ENCODE data around the gene NAT10.
A peak's percentile ranks its signal among the peaks of the same experiment; 100 is the strongest.

The NAT10 gene

DNA sequence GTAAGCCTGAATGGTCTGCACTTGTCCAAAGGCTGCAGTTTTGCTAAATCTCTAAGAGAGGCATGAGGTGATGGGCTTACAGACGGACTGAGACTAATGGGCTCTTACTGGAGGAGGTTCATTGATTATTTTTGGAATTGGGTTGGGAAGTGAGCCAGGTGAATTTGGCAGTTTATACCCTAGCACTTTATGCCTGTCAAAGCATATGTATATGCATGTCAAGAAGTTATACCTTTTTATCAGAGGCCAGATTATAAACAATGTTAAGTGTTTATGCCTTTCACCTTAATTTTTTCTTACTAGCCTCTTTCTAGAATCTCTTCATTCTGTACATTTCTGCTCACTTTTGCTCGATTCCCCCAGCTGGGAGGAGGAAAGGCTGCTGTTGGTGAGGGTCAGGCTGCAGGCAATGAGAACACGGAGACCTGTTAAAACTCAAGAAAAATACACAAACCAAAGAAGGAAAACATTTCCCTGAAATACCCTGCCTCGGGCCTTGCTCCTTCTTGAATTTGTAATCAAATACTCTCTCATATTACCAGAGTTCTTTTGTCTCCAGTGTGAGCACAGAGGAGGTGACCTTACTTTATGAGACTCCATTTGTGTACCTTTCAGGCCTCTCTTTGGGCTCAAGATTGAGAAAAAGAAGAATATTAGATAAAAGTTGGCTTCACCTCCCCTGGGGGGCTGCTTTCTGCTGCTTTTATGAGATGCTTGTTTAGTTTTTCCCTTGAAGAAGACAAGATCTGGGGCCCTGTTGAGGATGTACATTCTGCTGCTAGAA is 19.6 kb downstream of the NAT10 start:
- no peaks in the 10 kb centered on the region for H3K27me3 Mint-ChIP-seq

DNA sequence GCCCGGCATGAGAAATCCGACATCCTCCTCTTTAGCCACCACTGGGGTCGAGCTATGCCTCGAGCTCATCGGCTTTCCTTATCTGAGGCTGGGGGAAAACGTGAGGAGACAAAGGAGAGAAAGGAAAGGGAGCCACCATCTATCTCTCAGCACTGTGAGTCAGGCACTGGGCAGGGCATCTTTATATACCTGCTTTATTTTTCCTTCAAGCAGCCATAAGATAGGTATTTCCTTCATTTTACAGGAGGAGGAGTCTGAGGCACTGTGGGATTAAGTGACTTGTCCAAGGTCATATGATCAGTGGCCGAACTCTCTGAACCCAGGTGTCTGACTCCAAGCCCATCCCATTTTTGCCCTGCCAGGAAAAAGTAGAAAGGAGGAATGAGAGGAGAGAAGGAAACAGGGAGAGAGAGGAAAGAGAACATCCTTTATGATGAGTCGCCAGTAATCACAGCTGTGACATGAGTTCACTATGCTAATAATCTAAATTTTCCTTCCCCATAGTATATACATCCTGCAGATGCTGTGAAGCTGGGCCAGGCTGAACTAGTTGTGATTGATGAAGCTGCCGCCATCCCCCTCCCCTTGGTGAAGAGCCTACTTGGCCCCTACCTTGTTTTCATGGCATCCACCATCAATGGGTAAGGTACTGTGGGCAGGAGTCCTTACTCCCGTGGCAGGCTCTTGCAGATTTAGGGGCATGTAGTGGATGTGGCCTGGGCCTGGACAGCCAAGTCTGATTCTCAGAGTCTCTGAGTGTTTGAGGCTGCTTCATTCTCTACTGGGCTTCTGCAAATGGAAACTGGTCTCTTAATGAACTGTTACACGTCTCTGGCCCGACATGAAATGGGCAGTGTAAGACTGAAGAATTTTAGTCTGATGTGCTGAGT is 21.8 kb downstream of the NAT10 start:
- Mint-ChIP-seq H3K9me3 (no peaks in the 10 kb centered on the region), H3K27ac (no peak overlapping the region), H3K4me1 (ENCODE audit: low read depth in 2 of 2) (no peaks in the 10 kb centered on the region), H3K36me3 (ENCODE audit: insufficient read depth) (peaks cover 94% of the 10 kb centered on the region), H3K4me3 (no peak overlapping the region), H3K27me3 (no peaks in the 10 kb centered on the region)
- ATAC-seq (replicated peaks) (no peak), DNase-seq (no peak)

More for the DNA sequence above, 19.6 kb downstream of the NAT10 start:
- Mint-ChIP-seq H3K4me1 (ENCODE audit: low read depth in 2 of 2) (peaks cover 4 to 8% of the 10 kb centered on the region in 2 donors), H3K9me3 (no peaks in the 10 kb centered on the region), H3K4me3 (no peak overlapping the region), H3K36me3 (ENCODE audit: insufficient read depth) (peaks cover 93% of the 10 kb centered on the region), H3K27ac (peak overlapping the region in 1 of 2 donors; percentile 32)
- ATAC-seq (replicated peaks) (no peak), DNase-seq (no peak)

DNA sequence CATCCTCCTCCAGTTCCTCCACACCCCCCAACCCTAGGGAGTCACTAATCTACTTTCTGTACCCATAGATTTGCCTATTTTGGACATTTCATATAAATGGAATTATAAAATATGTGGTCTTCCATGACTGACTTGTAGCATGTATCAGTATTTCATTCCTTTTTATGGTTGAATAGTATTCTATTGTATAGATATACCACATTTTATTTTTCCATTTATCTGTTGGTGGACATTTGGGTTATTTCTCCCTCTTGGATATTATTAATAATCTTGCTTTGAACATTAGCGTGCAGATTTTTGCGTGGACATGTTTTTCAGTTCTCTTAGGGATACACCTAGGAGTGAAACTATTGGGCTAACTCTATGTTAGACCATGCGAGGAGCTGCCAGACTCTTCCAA is 23.4 kb downstream of the NAT10 start:
- Mint-ChIP-seq H3K27ac (no peak overlapping the region), H3K36me3 (ENCODE audit: insufficient read depth) (peaks cover 88% of the 10 kb centered on the region)
- no peak for ATAC-seq (replicated peaks)

DNA sequence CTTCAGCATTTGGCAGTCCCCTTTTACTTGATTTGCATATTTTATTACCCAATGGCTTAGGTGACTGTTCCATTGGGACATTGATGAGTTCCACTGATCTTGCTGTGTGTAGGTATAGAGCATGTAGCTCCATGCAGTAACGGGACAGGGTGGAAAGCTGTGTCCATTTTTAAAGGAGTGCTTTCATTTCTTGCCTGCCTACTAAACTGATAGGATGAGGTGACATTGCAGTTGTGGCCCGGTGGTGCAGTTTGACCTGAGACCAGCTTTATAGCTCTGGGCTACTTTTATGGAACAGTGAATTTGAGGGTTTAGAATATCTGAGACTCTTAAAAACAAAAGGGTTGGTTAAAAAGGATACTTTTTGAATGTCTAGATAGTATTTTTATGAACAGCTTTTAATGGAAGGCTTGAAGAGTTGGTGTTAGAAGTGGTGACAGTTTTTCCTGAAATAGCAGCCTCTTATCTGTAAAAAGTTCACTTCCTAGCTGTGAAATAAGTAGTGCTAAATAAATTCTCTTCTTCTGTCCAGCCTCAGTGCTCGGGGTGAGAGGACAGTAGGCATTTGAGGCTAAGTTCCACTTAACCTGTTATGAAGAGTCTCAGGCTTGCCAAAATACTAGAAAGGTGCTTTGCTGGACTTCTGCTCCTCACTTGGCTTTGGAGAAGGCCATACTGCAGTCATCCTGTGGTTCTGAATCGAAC is 27.0 kb downstream of the NAT10 start:
- Mint-ChIP-seq H3K27ac (peak overlapping the region in 1 of 2 donors; percentile 64), H3K4me3 (no peak overlapping the region), H3K36me3 (ENCODE audit: insufficient read depth) (peaks cover 73% of the 10 kb centered on the region), H3K9me3 (no peaks in the 10 kb centered on the region), H3K4me1 (ENCODE audit: low read depth in 2 of 2) (peaks cover 0 to 5% of the 10 kb centered on the region in 2 donors), H3K27me3 (no peaks in the 10 kb centered on the region)
- no peak for DNase-seq
- no peak for ATAC-seq (replicated peaks)

More for the DNA sequence above, 23.4 kb downstream of the NAT10 start:
- Mint-ChIP-seq H3K9me3 (no peaks in the 10 kb centered on the region), H3K4me1 (ENCODE audit: low read depth in 2 of 2) (no peaks in the 10 kb centered on the region), H3K4me3 (no peak overlapping the region), H3K27me3 (no peaks in the 10 kb centered on the region)
- DNase-seq: no peak

DNA sequence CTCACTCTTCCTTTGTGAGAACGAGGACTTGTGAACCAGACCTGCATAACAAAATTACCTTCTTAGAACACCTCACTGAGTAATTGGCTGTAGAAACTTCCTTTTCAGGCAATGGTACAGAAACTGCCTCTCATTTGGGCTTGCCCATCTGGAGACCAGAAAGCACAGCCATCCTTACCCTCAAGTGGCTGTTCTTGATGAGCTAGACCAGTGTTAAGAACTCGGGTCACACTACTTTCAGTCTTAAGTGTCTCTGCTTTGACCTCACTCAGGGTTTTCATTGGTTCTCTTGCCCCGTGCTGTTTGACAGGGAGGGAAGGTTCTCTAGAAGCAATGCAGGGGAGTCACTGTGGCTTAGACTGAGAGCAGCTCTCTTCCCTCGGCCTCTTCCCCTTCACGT is 29.3 kb downstream of the NAT10 start:
- H3K27me3 Mint-ChIP-seq: no peaks in the 10 kb centered on the region
- ATAC-seq (replicated peaks) (no peak), DNase-seq (no peak)
- no peaks in the 10 kb centered on the region for H3K9me3 Mint-ChIP-seq
- H3K4me1 Mint-ChIP-seq (ENCODE audit: low read depth in 2 of 2): peaks cover 0 to 14% of the 10 kb centered on the region in 2 donors
- H3K36me3 Mint-ChIP-seq (ENCODE audit: insufficient read depth): peaks cover 55% of the 10 kb centered on the region
- no peak overlapping the region for H3K27ac Mint-ChIP-seq
- no peak overlapping the region for H3K4me3 Mint-ChIP-seq

DNA sequence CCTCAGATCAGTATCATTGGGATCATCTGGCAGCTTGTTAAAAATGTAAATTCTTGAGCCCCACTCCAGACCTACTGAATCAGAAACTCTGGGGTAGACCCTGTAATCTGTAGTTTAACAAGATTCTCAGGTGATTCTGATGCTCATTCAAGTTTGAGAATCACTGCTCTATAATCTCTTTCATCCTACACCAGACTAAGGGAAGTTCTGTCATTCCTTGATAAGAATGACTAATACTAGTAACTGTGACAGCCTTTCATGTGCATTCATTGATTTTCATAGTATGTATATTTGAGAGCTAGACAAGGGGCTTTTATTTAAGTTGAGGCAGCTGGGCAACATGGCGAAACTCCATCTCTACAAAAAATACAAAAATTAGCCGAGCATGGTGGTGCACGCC is 30.0 kb downstream of the NAT10 start:
- Mint-ChIP-seq H3K27me3 (no peaks in the 10 kb centered on the region), H3K9me3 (no peaks in the 10 kb centered on the region), H3K4me1 (ENCODE audit: low read depth in 2 of 2) (peaks cover 0 to 14% of the 10 kb centered on the region in 2 donors), H3K27ac (no peak overlapping the region), H3K4me3 (no peak overlapping the region), H3K36me3 (ENCODE audit: insufficient read depth) (peaks cover 56% of the 10 kb centered on the region)
- no peak for DNase-seq
- ATAC-seq (replicated peaks): no peak

DNA sequence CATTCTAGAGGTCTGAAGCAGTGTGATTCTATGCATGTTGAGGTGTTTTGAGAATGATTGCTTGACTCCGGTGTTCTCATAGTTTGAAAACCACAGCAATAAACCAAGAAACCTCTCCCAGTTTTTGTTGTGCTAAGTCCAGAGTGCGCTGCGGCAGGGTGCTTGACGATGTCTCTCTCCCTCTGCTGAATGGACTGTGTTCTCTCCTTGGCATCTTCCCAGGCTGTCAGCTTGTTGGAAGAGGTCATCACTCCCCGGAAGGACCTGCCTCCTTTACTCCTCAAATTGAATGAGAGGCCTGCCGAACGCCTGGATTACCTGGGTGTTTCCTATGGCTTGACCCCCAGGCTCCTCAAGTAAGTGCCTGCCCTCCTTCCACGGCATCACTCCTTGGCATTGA is 31.0 kb downstream of the NAT10 start:
- DNase-seq (no peak), ATAC-seq (replicated peaks) (no peak)
- H3K36me3 Mint-ChIP-seq (ENCODE audit: insufficient read depth): peaks cover 46% of the 10 kb centered on the region
- peaks cover 0 to 14% of the 10 kb centered on the region in 2 donors for H3K4me1 Mint-ChIP-seq (ENCODE audit: low read depth in 2 of 2)
- H3K27ac Mint-ChIP-seq: peak overlapping the region in 1 of 2 donors; percentile 7
- no peaks in the 10 kb centered on the region for H3K9me3 Mint-ChIP-seq
- H3K27me3 Mint-ChIP-seq: no peaks in the 10 kb centered on the region
- no peak overlapping the region for H3K4me3 Mint-ChIP-seq

DNA sequence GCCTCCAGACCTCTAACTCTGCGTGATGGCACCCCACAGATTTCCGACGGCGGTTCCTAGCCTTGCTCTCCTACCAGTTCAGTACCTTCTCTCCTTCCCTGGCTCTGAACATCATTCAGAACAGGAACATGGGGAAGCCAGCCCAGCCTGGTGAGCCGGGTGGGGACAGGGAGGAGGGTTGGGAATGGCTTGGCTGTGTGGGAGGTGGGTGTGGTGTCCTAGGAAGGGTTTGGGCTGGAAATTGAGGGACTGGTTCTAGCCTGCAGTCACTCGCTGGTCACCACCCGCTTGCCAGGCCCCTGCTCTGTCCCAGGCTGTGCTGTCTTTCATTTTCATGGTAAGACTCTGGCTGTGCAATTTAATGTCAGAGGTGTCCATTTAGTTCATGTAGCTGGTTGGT is 33.9 kb downstream of the NAT10 start:
- peak overlapping the region in 1 of 2 donors; percentile 50 for H3K27ac Mint-ChIP-seq
- peaks cover 55% of the 10 kb centered on the region for H3K36me3 Mint-ChIP-seq (ENCODE audit: insufficient read depth)
- H3K4me3 Mint-ChIP-seq: no peak overlapping the region
- no peak for ATAC-seq (replicated peaks)
- peaks cover 0 to 14% of the 10 kb centered on the region in 2 donors for H3K4me1 Mint-ChIP-seq (ENCODE audit: low read depth in 2 of 2)
- H3K27me3 Mint-ChIP-seq: no peaks in the 10 kb centered on the region
- no peak for DNase-seq
- no peaks in the 10 kb centered on the region for H3K9me3 Mint-ChIP-seq

DNA sequence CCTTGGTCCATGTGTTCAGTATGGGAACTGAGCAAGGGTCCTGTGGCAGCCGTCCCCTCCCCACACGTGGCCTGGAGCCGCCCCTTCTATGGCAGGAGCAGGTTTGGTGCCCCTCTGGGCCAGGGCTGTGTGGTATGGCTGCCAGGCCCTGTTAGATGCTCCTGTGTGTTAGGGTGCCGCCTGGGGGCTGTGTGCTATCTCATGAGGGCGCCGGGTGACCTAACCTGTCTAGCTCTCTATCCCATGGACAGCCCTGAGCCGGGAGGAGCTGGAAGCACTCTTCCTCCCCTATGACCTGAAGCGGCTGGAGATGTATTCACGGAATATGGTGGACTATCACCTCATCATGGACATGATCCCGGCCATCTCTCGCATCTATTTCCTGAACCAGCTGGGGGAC is 34.7 kb downstream of the NAT10 start:
- H3K27ac Mint-ChIP-seq: no peak overlapping the region
- no peaks in the 10 kb centered on the region for H3K27me3 Mint-ChIP-seq
- H3K36me3 Mint-ChIP-seq (ENCODE audit: insufficient read depth): peaks cover 57% of the 10 kb centered on the region
- peaks cover 0 to 14% of the 10 kb centered on the region in 2 donors for H3K4me1 Mint-ChIP-seq (ENCODE audit: low read depth in 2 of 2)
- DNase-seq (no peak), ATAC-seq (replicated peaks) (no peak)
- no peaks in the 10 kb centered on the region for H3K9me3 Mint-ChIP-seq
- H3K4me3 Mint-ChIP-seq: no peak overlapping the region

DNA sequence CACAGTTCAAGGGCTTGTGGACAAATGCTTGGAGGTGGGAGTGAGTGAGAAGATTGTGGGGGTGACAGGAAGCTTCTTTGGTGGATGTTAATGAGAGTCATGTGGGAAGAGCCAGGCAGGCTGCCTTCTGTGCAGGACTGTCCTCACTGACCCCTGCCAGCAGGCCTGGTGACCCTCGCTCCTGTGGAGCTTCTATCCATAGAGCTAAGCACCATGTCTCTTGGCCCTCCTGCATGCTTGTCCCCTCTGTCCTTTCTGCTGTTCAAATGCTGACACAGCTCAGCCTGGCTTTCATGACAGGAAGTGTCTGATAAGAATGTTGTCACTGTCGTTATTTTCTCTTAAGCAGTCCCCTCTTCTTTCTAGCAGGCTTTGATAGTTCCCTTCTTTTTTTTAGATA is 37.6 kb downstream of the NAT10 start:
- Mint-ChIP-seq H3K9me3 (no peaks in the 10 kb centered on the region), H3K27me3 (no peaks in the 10 kb centered on the region), H3K4me3 (no peak overlapping the region), H3K4me1 (ENCODE audit: low read depth in 2 of 2) (peaks cover 0 to 3% of the 10 kb centered on the region in 2 donors), H3K27ac (peak overlapping the region in 1 of 2 donors; percentile 26), H3K36me3 (ENCODE audit: insufficient read depth) (peaks cover 69% of the 10 kb centered on the region)
- ATAC-seq (replicated peaks): no peak
- no peak for DNase-seq

DNA sequence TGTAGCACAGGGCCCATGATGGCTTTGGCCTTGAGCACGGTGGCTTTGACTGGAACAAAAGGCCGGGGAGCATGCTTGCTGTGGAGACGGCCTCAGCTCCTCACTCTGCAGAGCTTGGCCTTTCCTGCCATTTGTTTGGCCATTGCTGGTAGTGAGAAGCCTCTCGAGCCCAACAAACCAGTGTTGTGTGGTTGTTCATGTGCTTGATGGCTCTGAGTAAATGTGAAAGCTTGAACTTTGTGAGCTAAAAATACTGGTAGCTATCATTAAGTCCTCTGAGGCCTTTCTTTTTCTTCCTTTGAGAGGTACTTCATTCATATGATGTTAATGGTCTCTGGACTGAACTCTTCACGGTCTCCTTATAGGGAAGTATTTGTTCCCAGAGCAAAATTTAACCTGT is 39.6 kb downstream of the NAT10 start:
- no peak for ATAC-seq (replicated peaks)
- H3K9me3 Mint-ChIP-seq: no peaks in the 10 kb centered on the region
- no peak overlapping the region for H3K27ac Mint-ChIP-seq
- peaks cover 67% of the 10 kb centered on the region for H3K36me3 Mint-ChIP-seq (ENCODE audit: insufficient read depth)
- no peaks in the 10 kb centered on the region for H3K27me3 Mint-ChIP-seq
- no peaks in the 10 kb centered on the region for H3K4me1 Mint-ChIP-seq (ENCODE audit: low read depth in 2 of 2)
- no peak overlapping the region for H3K4me3 Mint-ChIP-seq
- no peak for DNase-seq

DNA sequence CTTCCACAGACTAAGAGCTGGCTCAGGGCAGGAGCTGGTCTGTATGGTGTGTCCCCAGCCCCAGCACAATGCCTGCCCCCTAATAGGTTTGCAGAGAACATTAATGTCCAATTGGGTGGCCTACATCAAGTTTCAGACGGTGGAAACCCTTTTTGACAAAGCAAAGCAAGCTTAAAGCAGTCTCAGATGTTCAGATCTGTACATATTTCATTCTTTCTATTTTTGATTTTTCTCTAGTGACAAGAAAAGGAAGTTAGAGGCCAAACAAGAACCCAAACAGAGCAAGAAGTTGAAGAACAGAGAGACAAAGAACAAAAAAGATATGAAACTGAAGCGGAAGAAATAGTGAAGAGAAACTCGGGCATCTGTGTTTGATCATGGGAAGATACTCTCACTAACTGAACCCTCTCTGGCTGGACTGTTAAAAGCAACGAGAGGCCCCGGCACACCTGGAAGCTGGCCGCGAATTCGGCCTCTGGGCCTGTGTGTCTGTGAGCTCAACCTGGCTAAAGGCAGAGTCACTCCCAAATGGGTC is 40.5 kb downstream of the NAT10 start:
- H3K4me3 Mint-ChIP-seq: no peak overlapping the region
- H3K4me1 Mint-ChIP-seq (ENCODE audit: low read depth in 2 of 2): no peaks in the 10 kb centered on the region
- no peak for ATAC-seq (replicated peaks)

DNA sequence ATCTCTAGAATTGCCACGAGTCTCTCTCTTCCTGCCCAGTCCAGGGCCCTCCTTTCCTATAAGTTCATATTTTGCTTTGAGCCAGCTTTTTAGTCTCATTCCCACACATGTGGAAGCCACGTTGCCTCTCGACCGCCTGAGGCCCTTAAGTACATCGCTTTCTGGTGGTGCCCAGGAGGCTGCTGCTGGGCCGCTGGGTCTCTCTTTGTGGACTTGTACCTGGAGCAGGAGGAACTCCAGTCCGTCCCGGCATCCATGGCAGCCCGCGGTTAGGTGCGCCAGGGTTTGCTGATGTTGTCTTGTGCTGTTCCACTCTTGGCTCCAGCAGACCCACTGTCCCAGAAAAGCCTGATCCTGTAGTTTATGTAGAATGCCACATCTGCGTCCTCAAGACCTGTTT is 41.0 kb downstream of the NAT10 start:
- Mint-ChIP-seq H3K36me3 (ENCODE audit: insufficient read depth) (peaks cover 64% of the 10 kb centered on the region), H3K4me3 (no peak overlapping the region), H3K4me1 (ENCODE audit: low read depth in 2 of 2) (no peaks in the 10 kb centered on the region), H3K27me3 (no peaks in the 10 kb centered on the region), H3K27ac (peak overlapping the region in 1 of 2 donors; percentile 15), H3K9me3 (no peaks in the 10 kb centered on the region)
- ATAC-seq (replicated peaks) (no peak), DNase-seq (no peak)

More for the DNA sequence above, 40.5 kb downstream of the NAT10 start:
- Mint-ChIP-seq H3K27ac (no peak overlapping the region), H3K36me3 (ENCODE audit: insufficient read depth) (peaks cover 64% of the 10 kb centered on the region), H3K27me3 (no peaks in the 10 kb centered on the region), H3K9me3 (no peaks in the 10 kb centered on the region)
- DNase-seq: no peak
